Eye (tissue), 1 donor: Measurements from ENCODE around the gene QKI.

ENCODE experiments used
- DNase-seq: peaks from one replicate; pipeline ENCODE4 v3.0.0-alpha.2; 2015

QKI gene

GRCh38 chr6:163626073-163626867, 211.8 kb downstream of the QKI start:
- no peak for DNase-seq

DNA sequence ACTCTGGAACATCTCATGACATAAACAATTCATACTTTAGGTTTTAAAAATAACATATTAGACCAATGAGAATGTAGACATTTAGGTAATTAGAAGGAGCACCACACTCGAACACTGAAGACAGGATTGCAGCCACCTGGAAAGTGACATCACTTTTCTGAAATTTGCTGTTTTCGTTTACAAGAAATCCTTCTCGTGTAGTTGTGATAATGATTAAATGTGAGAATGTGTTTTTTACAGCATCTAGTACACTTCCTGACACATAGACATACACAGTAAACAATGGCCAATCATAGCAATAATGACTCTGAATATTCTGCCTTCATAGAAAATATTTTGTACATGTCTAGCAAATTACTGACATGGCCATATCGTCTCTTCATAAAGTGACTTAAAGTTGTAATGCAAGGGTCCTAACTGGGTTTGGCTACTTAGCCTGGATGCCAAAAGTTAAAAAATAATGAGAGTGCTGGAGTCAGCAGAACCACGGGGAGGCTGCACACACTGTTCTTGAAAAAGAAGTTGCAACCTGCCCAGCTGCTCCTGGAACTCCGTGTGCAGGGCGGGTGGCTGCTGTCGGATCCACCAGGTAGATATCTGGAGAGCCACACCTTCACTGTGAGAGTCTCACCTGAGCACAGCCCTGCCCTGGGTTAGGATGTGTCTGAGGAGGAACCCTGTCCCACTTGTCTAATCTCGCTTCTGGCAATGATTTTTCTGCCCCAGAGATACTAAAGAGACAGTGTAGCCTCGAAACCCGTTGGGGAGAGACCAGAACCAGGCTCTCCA, 212.9 kb downstream of the QKI start:
- no peak for DNase-seq
